H1 (cell line): ENCODE results near the gene WWP2. TPM values are rescaled to one million over a fixed set of nuclear protein-coding genes. Genes with fewer than 3 reads are reported as not detected.
A peak's percentile ranks its signal among the peaks of the same experiment; 100 is the strongest.

Experiments
- CTCF ChIA-PET: fragments of 300-600 bp; sonication (Branson Sonifier 250); formaldehyde crosslinking; loops from one replicate; lab custom pipeline; 2021; ENCODE audit not compliant: partially characterized antibody; lab: Charles Lee
- POLR2A ChIA-PET: fragments of 300-600 bp; sonication (Branson Sonifier 250); formaldehyde crosslinking; loops from one replicate; lab custom pipeline; 2021; ENCODE audit warnings: inconsistent platforms; ENCODE audit not compliant: partially characterized antibody; lab: Charles Lee
- DNase-seq, 2 experiments: peaks; one replicate each; pipeline versions ENCODE4 v3.0.0 to v3.0.0-alpha.2; 2010 to 2022; ENCODE audit warnings: low spot score in 2 of 2, low read depth in 1 of 2, mixed read lengths in 1 of 2
- FAIRE-seq: peaks from 2 replicates; lab custom pipeline; 2011; peaks lifted over from hg19 to GRCh38; lab: Jason Lieb, UNC
- H2AFZ ChIP-seq: 2 replicates; pipeline ENCODE4 v1.8.1; 2012; ENCODE audit warnings: low read length, inconsistent platforms
- H2AK5ac ChIP-seq: 2 replicates; pipeline ENCODE4 v1.6.1; 2013; ENCODE audit warnings: low read depth, low read length
- H2BK120ac ChIP-seq: replicated peaks from 2 replicates; pipeline ENCODE3; 2013; ENCODE audit warnings: low read depth, low read length, inconsistent platforms
- H2BK12ac ChIP-seq: 2 replicates; pipeline ENCODE4 v1.6.1; 2013; ENCODE audit warnings: low read depth, low read length
- H2BK15ac ChIP-seq: 2 replicates; pipeline ENCODE4 v1.6.1; 2013; ENCODE audit warnings: low read length
- H2BK20ac ChIP-seq: 2 replicates; pipeline ENCODE4 v1.6.1; 2013; ENCODE audit warnings: low read length
- H2BK5ac ChIP-seq: 2 replicates; pipeline ENCODE4 v1.6.1; 2013; ENCODE audit warnings: low read depth, low read length
- H3K14ac ChIP-seq: 2 replicates; pipeline ENCODE4 v1.6.1; 2013; ENCODE audit warnings: inconsistent platforms; ENCODE audit not compliant: insufficient read length
- H3K18ac ChIP-seq: 2 replicates; pipeline ENCODE4 v1.6.1; 2013; ENCODE audit warnings: low read length; ENCODE audit errors: extremely low read depth
- H3K23ac ChIP-seq: 2 replicates; pipeline ENCODE4 v1.6.1; 2013; ENCODE audit warnings: inconsistent platforms; ENCODE audit not compliant: insufficient read length
- H3K23me2 ChIP-seq: 2 replicates; pipeline ENCODE4 v1.6.1; 2013; ENCODE audit warnings: low read depth, low read length
- H3K27ac ChIP-seq: 2 replicates; pipeline ENCODE4 v1.6.1; 2011; ENCODE audit warnings: low read depth, low read length, inconsistent platforms
- H3K27me3 ChIP-seq, 4 experiments: replicated peaks in 1 of 4; 1 replicate in 1 of 4; 2 replicates in 3 of 4; pipeline versions ENCODE4 v1.6.1 to v1.8.1; 2011 to 2013; ENCODE audit warnings: low read length in 3 of 4, mild to moderate bottlenecking in 3 of 4, inconsistent platforms in 2 of 4, mixed read lengths in 2 of 4, moderate library complexity in 1 of 4; ENCODE audit not compliant: control insufficient read depth in 3 of 4, insufficient read depth in 3 of 4; ENCODE audit errors: extremely low read depth in 1 of 4
- H3K36me3 ChIP-seq, 4 experiments: 2 replicates each; pipeline versions ENCODE4 v1.6.1 to v1.8.1; 2011 to 2013; ENCODE audit warnings: mild to moderate bottlenecking in 4 of 4, low read length in 3 of 4, moderate library complexity in 2 of 4, control low read depth in 1 of 4, inconsistent platforms in 1 of 4; ENCODE audit not compliant: insufficient read depth in 4 of 4, control insufficient read depth in 2 of 4
- H3K4ac ChIP-seq: replicated peaks from 2 replicates; pipeline ENCODE3; 2013; ENCODE audit warnings: low read length, low read depth, mixed read lengths, inconsistent platforms; ENCODE audit not compliant: insufficient read length
- H3K4me1 ChIP-seq, 4 experiments: replicated peaks in 1 of 4; 1 replicate in 1 of 4; 2 replicates in 3 of 4; pipeline versions ENCODE4 v1.6.1 to v1.8.1; 2011 to 2013; ENCODE audit warnings: low read length in 3 of 4, inconsistent platforms in 2 of 4, mixed read lengths in 1 of 4; ENCODE audit not compliant: insufficient read depth in 4 of 4, control insufficient read depth in 3 of 4
- H3K4me2 ChIP-seq, 2 experiments: 2 replicates each; pipeline versions ENCODE4 v1.6.1 to v1.8.1; 2011 to 2013; ENCODE audit warnings: low read depth in 2 of 2, low read length in 2 of 2, control low read depth in 1 of 2, inconsistent platforms in 1 of 2, mild to moderate bottlenecking in 1 of 2; ENCODE audit not compliant: insufficient read depth in 1 of 2
- H3K4me3 ChIP-seq, 4 experiments: fragments of 200-600, 300-600 bp in 1 of 4; sonication (generic), shearing (Covaris generic), sonication (Bioruptor Twin) in 1 of 4; 2 replicates each; pipeline versions ENCODE4 v1.5.1 to v1.8.1; 2011 to 2016; ENCODE audit warnings: low read length in 4 of 4, low read depth in 3 of 4, control low read depth in 2 of 4, inconsistent platforms in 2 of 4, mild to moderate bottlenecking in 2 of 4, mixed read lengths in 1 of 4, moderate library complexity in 1 of 4; ENCODE audit not compliant: insufficient read depth in 2 of 4; ENCODE audit errors: extremely low read depth in 1 of 4
- H3K56ac ChIP-seq: replicated peaks from 2 replicates; pipeline ENCODE3; 2013; ENCODE audit warnings: low read depth, mild to moderate bottlenecking, mixed read lengths, low read length, inconsistent platforms; ENCODE audit not compliant: insufficient read length
- H3K79me1 ChIP-seq: 2 replicates; pipeline ENCODE4 v1.6.1; 2013; ENCODE audit warnings: low read depth, low read length, control low read depth
- H3K79me2 ChIP-seq, 2 experiments: 2 replicates each; pipeline versions ENCODE4 v1.6.1 to v1.8.1; 2012 to 2013; ENCODE audit warnings: low read length in 2 of 2, mild to moderate bottlenecking in 2 of 2, inconsistent platforms in 1 of 2; ENCODE audit not compliant: insufficient read depth in 2 of 2, control insufficient read depth in 1 of 2
- H3K9ac ChIP-seq, 4 experiments: replicated peaks in 1 of 4; 1 replicate in 1 of 4; 2 replicates in 3 of 4; pipeline versions ENCODE4 v1.6.1 to v1.8.1; 2011 to 2013; ENCODE audit warnings: low read depth in 3 of 4, low read length in 3 of 4, control low read depth in 2 of 4, mild to moderate bottlenecking in 2 of 4, moderate library complexity in 2 of 4, inconsistent platforms in 1 of 4; ENCODE audit errors: extremely low read depth in 1 of 4
- H3K9me3 ChIP-seq, 2 experiments: 2 replicates each; pipeline versions ENCODE4 v1.6.1 to v1.8.1; 2012 to 2013; ENCODE audit warnings: mild to moderate bottlenecking in 2 of 2, moderate library complexity in 2 of 2, control low read depth in 1 of 2, inconsistent platforms in 1 of 2, low read depth in 1 of 2, low read length in 1 of 2, mixed read lengths in 1 of 2; ENCODE audit not compliant: insufficient read depth in 2 of 2
- H4K20me1 ChIP-seq, 2 experiments: replicated peaks in 1 of 2; 2 replicates each; pipeline versions ENCODE3 to v1.8.1; 2011 to 2013; ENCODE audit warnings: inconsistent platforms in 2 of 2, low read length in 2 of 2, mild to moderate bottlenecking in 1 of 2; ENCODE audit not compliant: insufficient read depth in 2 of 2, control insufficient read depth in 1 of 2
- H4K5ac ChIP-seq: 2 replicates; pipeline ENCODE4 v1.6.1; 2013; ENCODE audit warnings: low read length, low read depth, mixed read lengths, inconsistent platforms; ENCODE audit not compliant: insufficient read length
- H4K8ac ChIP-seq: 2 replicates; pipeline ENCODE4 v1.8.0; 2013; ENCODE audit warnings: mild to moderate bottlenecking, moderate library complexity, low read length, inconsistent platforms; ENCODE audit not compliant: insufficient read depth; ENCODE audit errors: extremely low read depth
- H4K91ac ChIP-seq: replicated peaks from 2 replicates; pipeline ENCODE3; 2013; ENCODE audit warnings: low read length, mixed read lengths, inconsistent platforms; ENCODE audit not compliant: insufficient read length
- MAX ChIP-seq: IDR thresholded peaks from 2 replicates; pipeline ENCODE4 v1.6.1; 2012; ENCODE audit warnings: inconsistent platforms
- SUZ12 ChIP-seq: fragments of 200-600 bp; sonication (generic); IDR thresholded peaks from 2 replicates; pipeline ENCODE4 v1.6.1; 2012; ENCODE audit warnings: mild to moderate bottlenecking, inconsistent platforms, low read length, moderate library complexity, mixed read lengths
- WGBS, 2 experiments: shearing (Covaris generic) in 1 of 2; methylation state at CpG; one replicate each; pipeline versions ENCODE4 v1.1.6 to v1.1.7; 2013 to 2015; ENCODE audit warnings: low lambda C conversion rate in 2 of 2, mixed read lengths in 2 of 2, inconsistent platforms in 1 of 2, low coverage in 1 of 2, missing lambda C conversion rate in 1 of 2; ENCODE audit not compliant: insufficient replicate concordance in 2 of 2, insufficient coverage in 1 of 2, insufficient read length in 1 of 2; ENCODE audit errors: extremely low coverage in 1 of 2, missing lambda C conversion rate in 1 of 2; 5-methylcytosine and 5-hydroxymethylcytosine counted together
- polyA plus RNA-seq, 7 experiments: library from polyadenylated mRNA; depleted of rRNA in 3 of 7; stranded (reverse) in 5 of 7; unstranded in 2 of 7; fragments of >200 nt in 5 of 7; fragments of 200-250 nt in 2 of 7; gene quantifications; 1 replicate in 5 of 7; 2 replicates in 1 of 7; 4 replicates in 1 of 7; pipeline versions ENCODE4 v1.2.1 to v1.2.3, GENCODE V29; 2011 to 2013; ENCODE audit warnings: missing spikeins in 2 of 7, mixed read lengths in 2 of 7
- total RNA-seq: library from RNA; stranded (reverse); fragmentation: NEBNext Ultra II Directional; extraction: Animal tissue kit (Norgen Biotek cat#: 25700); gene quantifications from 2 replicates; pipeline ENCODE4 v1.2.1, GENCODE V29; 2021

The WWP2 gene
- total and polyA plus RNA-seq, 2 of the 8 experiments (the other 6 are each of a cell fraction or from before 2014, with no cell fraction given), result 14.1 to 42.2 TPM

- peak overlapping the region; percentile 35; the same call in 1 of the 2 replicates for H3K27ac ChIP-seq
- no peaks in the 10 kb centered on the region; the same call in 1 of the 2 replicates for H3K23me2 ChIP-seq
- H2BK20ac ChIP-seq, result no peak overlapping the region; the same call in 1 of the 2 replicates
- no peaks in the 10 kb centered on the region for H3K79me2 ChIP-seq
- no peak overlapping the region for H4K5ac ChIP-seq
- H2BK120ac ChIP-seq, result no peak overlapping the region
- H3K27me3 ChIP-seq, result no peaks in the 10 kb centered on the region
- H3K18ac ChIP-seq, result no peak overlapping the region; the same call in 1 of the 2 replicates
- no peak overlapping the region for H3K4ac ChIP-seq
- H2BK15ac ChIP-seq, result peak overlapping the region; percentile 72; the same call in 1 of the 2 replicates
- H2AK5ac ChIP-seq, result peak overlapping the region; percentile 90; the same call in 1 of the 2 replicates
- 87% methylated on average over 11 of the region's 11 CpGs; no CpG with 5 or more reads in 1 of the 2 experiments for WGBS, 2 experiments
- no peak overlapping the region for H3K14ac ChIP-seq
- CTCF ChIA-PET, result interaction anchor here (0.6 to 5.8 kb wide), 6 partner anchors 9 to 410 kb away, joined by 3 to 44 read pairs (median 4); partner anchors contain the start of gene NOB1
- H3K23ac ChIP-seq, result no peak overlapping the region
- H3K56ac ChIP-seq, result no peak overlapping the region
- H3K79me1 ChIP-seq, result no peaks in the 10 kb centered on the region; the same call in 1 of the 2 replicates
- no peak overlapping the region for H3K4me3 ChIP-seq
- no peak overlapping the region; the same call in 1 of the 2 replicates for H4K8ac ChIP-seq
- POLR2A ChIA-PET, result interaction anchor here (1.3 kb wide), 1 partner anchor 12 kb away, joined by 3 read pairs; no protein-coding TSS in a partner anchor
- DNase-seq (no peak), FAIRE-seq (no peak)
- peaks cover 0 to 6% (median 1%) of the 10 kb centered on the region in 4 experiments; a peak in 3 of 7 replicates for H3K4me1 ChIP-seq
- H4K91ac ChIP-seq, result no peak overlapping the region
- H3K4me2 ChIP-seq, result no peak overlapping the region
- H2BK5ac ChIP-seq, result 0 out of 2 replicates have a peak overlapping the region, but pooled peaks have one; percentile 77
- no peaks in the 10 kb centered on the region for H4K20me1 ChIP-seq
- no peak overlapping the region for H2AFZ ChIP-seq
- peak overlapping the region; percentile 96; the same call in 1 of the 2 replicates for H2BK12ac ChIP-seq
- no peaks in the 10 kb centered on the region for H3K9me3 ChIP-seq
- H3K36me3 ChIP-seq, result peaks cover 0 to 13% (median 4%) of the 10 kb centered on the region in 4 experiments; a peak in 3 of 8 replicates
- H3K9ac ChIP-seq, result no peak overlapping the region; a peak in 1 of 7 replicates
- TF ChIP-seq MAX (0 out of 2 replicates have a peak, but pooled peaks have one; percentile 11), SUZ12 (no peak)
These were observed 180.0 kb downstream of the WWP2 start for GRCh38 chr16:69942099-69942491.
